ENCODE data around the gene MAP2K2. TPM values are rescaled to one million over a fixed set of nuclear protein-coding genes. Genes with fewer than 3 reads are reported as not detected.

The MAP2K2 gene
- polyA plus RNA-seq, 2 of the 4 experiments (the other 2 are of a cell fraction): 41.7 to 115 TPM

- 55% methylated on average over 16 of the region's 33 CpGs for WGBS (ENCODE audit: missing lambda C conversion rate)
- ATAC-seq: 0 out of 6 replicates have a peak, but pooled peaks of 1 of the 2 experiments have one; percentile 16
- H3K9me3 ChIP-seq: no peaks in the 10 kb centered on the region
- FAIRE-seq: no peak
- H3K4me2 ChIP-seq: no peak overlapping the region
- ChIA-PET CTCF (no interaction called here), POLR2A (no interaction called here)
- no peak for TF ChIP-seq HOXB5 (CRISPR knock-in tag; IDR thresholded peaks at IDR 0.05)
- no peak for TF ChIP-seq MAX (IDR thresholded peaks at IDR 0.05)
- TF ChIP-seq KDM5A (IDR thresholded peaks at IDR 0.05): no peak
- no peak for TF ChIP-seq FOSB (CRISPR knock-in tag; IDR thresholded peaks at IDR 0.05)
- TF ChIP-seq HMGXB4 (CRISPR knock-in tag; IDR thresholded peaks at IDR 0.05; ENCODE audit: borderline replicate concordance): no peak
- 0 out of 6 replicates have a peak overlapping the region, but pooled peaks of 1 of the 2 experiments have one; percentile 39 for H3K27ac ChIP-seq
- H3K4me1 ChIP-seq: no peaks in the 10 kb centered on the region
- no peak overlapping the region for H3K4me3 ChIP-seq
- DNase-seq (ENCODE audit: low read depth in 1 of 2, low spot score in 1 of 2): no peak
Measured at GRCh38 chr19:4077800-4078684, 45.9 kb downstream of the MAP2K2 start.

- FAIRE-seq: no peak
- DNase-seq (ENCODE audit: low read depth in 1 of 2, low spot score in 1 of 2): no peak
- POLR2A ChIA-PET: no interaction called here
Measured at GRCh38 chr19:4077007-4077374, 46.9 kb downstream of the MAP2K2 start.

GRCh38 chr19:4075373-4075772 is 48.5 kb downstream of the MAP2K2 start:
- DNase-seq (ENCODE audit: low read depth in 1 of 2, low spot score in 1 of 2) (no peak), FAIRE-seq (no peak), ATAC-seq (0 out of 6 replicates have a peak, but pooled peaks of 1 of the 2 experiments have one; percentile 54)
- POLR2A ChIA-PET: no interaction called here
- 74% methylated on average over 9 of the region's 9 CpGs for WGBS (ENCODE audit: missing lambda C conversion rate)
- CTCF ChIA-PET: interaction anchor here (0.6 to 0.7 kb wide), 2 partner anchors 125 to 1263 kb away, joined by 3 read pairs; no protein-coding TSS in a partner anchor
- no peaks in the 10 kb centered on the region for H3K9me3 ChIP-seq
- no peaks in the 10 kb centered on the region for H3K4me1 ChIP-seq
- H3K4me3 ChIP-seq: no peak overlapping the region
- H3K27ac ChIP-seq: no peak overlapping the region
- no peak for TF ChIP-seq ESRRA (IDR thresholded peaks at IDR 0.05; ENCODE audit: borderline replicate concordance, low read length)
- TF ChIP-seq ZC3H11A (IDR thresholded peaks at IDR 0.05): no peak
- TF ChIP-seq ZNF302 (CRISPR knock-in tag; IDR thresholded peaks at IDR 0.05): no peak
- no peak for TF ChIP-seq HES2 (IDR thresholded peaks at IDR 0.05)
- no peak for TF ChIP-seq HOXB5 (CRISPR knock-in tag; IDR thresholded peaks at IDR 0.05)
- TF ChIP-seq SMC3 (IDR thresholded peaks at IDR 0.05): no peak
- no peak for TF ChIP-seq MAX (IDR thresholded peaks at IDR 0.05)
- no peak for TF ChIP-seq TP53 (CRISPR knock-in tag; IDR thresholded peaks at IDR 0.05)
- no peak for TF ChIP-seq FOSL2 (IDR thresholded peaks at IDR 0.05)
- TF ChIP-seq FOSL2 (CRISPR knock-in tag; IDR thresholded peaks at IDR 0.05): no peak
- TF ChIP-seq FOSB (CRISPR knock-in tag; IDR thresholded peaks at IDR 0.05): no peak
- TF ChIP-seq BHLHE40 (IDR thresholded peaks at IDR 0.05; ENCODE audit: low read depth, low read length): no peak
- no peak for TF ChIP-seq KDM1A (IDR thresholded peaks at IDR 0.05; ENCODE audit: low read depth)
- no peak for TF ChIP-seq RNF2 (IDR thresholded peaks at IDR 0.05; ENCODE audit: borderline replicate concordance, low read depth)
- no peak for TF ChIP-seq MAZ (IDR thresholded peaks at IDR 0.05; ENCODE audit: borderline replicate concordance, low read depth, low read length)
- TF ChIP-seq CEBPB (IDR thresholded peaks at IDR 0.05): no peak
- TF ChIP-seq HOXB13 (CRISPR knock-in tag; IDR thresholded peaks at IDR 0.05; ENCODE audit: low read depth): no peak
- no peak for TF ChIP-seq PHF8 (IDR thresholded peaks at IDR 0.05; ENCODE audit: borderline replicate concordance, low read depth)
- TF ChIP-seq EHF (CRISPR knock-in tag; IDR thresholded peaks at IDR 0.05): no peak
- TF ChIP-seq RFX5 (IDR thresholded peaks at IDR 0.05): no peak
- TF ChIP-seq SREBF2 (IDR thresholded peaks at IDR 0.05): no peak
- H3K4me2 ChIP-seq: no peak overlapping the region

More at GRCh38 chr19:4077007-4077374, 46.9 kb downstream of the MAP2K2 start:
- Histone ChIP-seq H3K27ac (no peak overlapping the region), H3K9me3 (no peaks in the 10 kb centered on the region), H3K4me1 (no peaks in the 10 kb centered on the region), H3K4me2 (no peak overlapping the region), H3K4me3 (no peak overlapping the region)
- ATAC-seq: peak; percentile 39 to 41; a peak in 4 of 6 replicates
- CTCF ChIA-PET: no interaction called here
- WGBS (ENCODE audit: missing lambda C conversion rate): 87% methylated on average over 3 of the region's 3 CpGs
- TF ChIP-seq JUNB (IDR thresholded peaks at IDR 0.05) (no peak), MAFK (IDR thresholded peaks at IDR 0.05; ENCODE audit: partially characterized antibody) (no peak)

Data from A549 (cell line).